ENCODE data around the gene PLD5.
"Not testable (repeated sequence)": the region's sequence is repeated elsewhere in the genome, so short reads cannot be mapped to it uniquely, and the experiment has no call there.

Gene PLD5

GRCh38 chr1:242206994-242207393 is 317.5 kb downstream of the PLD5 start:
- no peak for DNase-seq

- no peak for DNase-seq
Observed at GRCh38 chr1:242205622-242206489, 318.6 kb downstream of the PLD5 start.

- DNase-seq, result no peak
Observed at GRCh38 chr1:242203262-242203661, 321.2 kb downstream of the PLD5 start.

- no peak for DNase-seq
Observed at GRCh38 chr1:242201090-242201489, 323.4 kb downstream of the PLD5 start.

GRCh38 chr1:242199776-242200458 is 324.6 kb downstream of the PLD5 start:
- DNase-seq, result no peak

- DNase-seq, result no peak
Observed at GRCh38 chr1:242197907-242198820, 326.3 kb downstream of the PLD5 start.

GRCh38 chr1:242196914-242197313 is 327.6 kb downstream of the PLD5 start:
- no peak for DNase-seq

- no peak for DNase-seq
Observed at GRCh38 chr1:242196101-242196500, 328.4 kb downstream of the PLD5 start.

GRCh38 chr1:242189591-242189990 is 334.9 kb downstream of the PLD5 start:
- no peak for DNase-seq

GRCh38 chr1:242187816-242188215 is 336.7 kb downstream of the PLD5 start:
- DNase-seq, result no peak

GRCh38 chr1:242187171-242187570 is 337.3 kb downstream of the PLD5 start:
- no peak for DNase-seq

- DNase-seq, result no peak
Observed at GRCh38 chr1:242185731-242186130, 338.8 kb downstream of the PLD5 start.

- no peak for DNase-seq
Observed at GRCh38 chr1:242184955-242185354, 339.5 kb downstream of the PLD5 start.

- DNase-seq, result not testable (repeated sequence)
Observed at GRCh38 chr1:242179767-242180166, 344.7 kb downstream of the PLD5 start.

GRCh38 chr1:242178924-242179708 is 345.4 kb downstream of the PLD5 start:
- no peak for DNase-seq

GRCh38 chr1:242178436-242178835 is 346.1 kb downstream of the PLD5 start:
- no peak for DNase-seq

- no peak for DNase-seq
Observed at GRCh38 chr1:242162140-242162539, 362.4 kb downstream of the PLD5 start.

- DNase-seq, result no peak
Observed at GRCh38 chr1:242147096-242147976, 377.2 kb downstream of the PLD5 start.

- DNase-seq, result no peak
Observed at GRCh38 chr1:242146652-242147051, 377.8 kb downstream of the PLD5 start.

GRCh38 chr1:242140836-242141235 is 383.7 kb downstream of the PLD5 start:
- no peak for DNase-seq

- no peak for DNase-seq
Observed at GRCh38 chr1:242139986-242140385, 384.5 kb downstream of the PLD5 start.
